GM23248 (cell line): ENCODE results near the gene ERCC1.

Experiments used
- EZH2 ChIP-seq: fragments of 200-600 bp; sonication (generic); IDR thresholded peaks from 2 replicates; pipeline ENCODE4 v1.6.1; 2018; ENCODE audit warnings: antibody characterized with exemption, mild to moderate bottlenecking; ENCODE audit not compliant: insufficient read depth, poor library complexity, severe bottlenecking
- EZH2phosphoT487 ChIP-seq: fragments of 200-600 bp; sonication (generic); IDR thresholded peaks from 2 replicates; pipeline ENCODE4 v1.6.1; 2018; ENCODE audit warnings: antibody characterized with exemption, moderate library complexity, mild to moderate bottlenecking, low read depth; ENCODE audit not compliant: insufficient read depth

GRCh38 chr19:45446944-45447343 is 23.2 kb upstream of the ERCC1 start:
- TF ChIP-seq EZH2: no peak
- TF ChIP-seq EZH2phosphoT487: no peak
